HG03039 (cell line): ENCODE measurements around the gene SLC35B3.
"Not testable (repeated sequence)": the region's sequence is repeated elsewhere in the genome, so short reads cannot be mapped to it uniquely, and the experiment has no call there.

Source experiments
- ATAC-seq: cut with Tn5 transposase; IDR thresholded peaks from one replicate; pipeline ENCODE4 v1.9.1; 2021; ENCODE audit warnings: mild to moderate bottlenecking, moderate library complexity; ENCODE audit not compliant: unreplicated experiment

Gene SLC35B3

GRCh38 chr6:8415280-8415679, 20.1 kb downstream of the SLC35B3 start:
- no peak for ATAC-seq

- no peak for ATAC-seq
These were observed 20.5 kb downstream of the SLC35B3 start for GRCh38 chr6:8414844-8415243.

DNA sequence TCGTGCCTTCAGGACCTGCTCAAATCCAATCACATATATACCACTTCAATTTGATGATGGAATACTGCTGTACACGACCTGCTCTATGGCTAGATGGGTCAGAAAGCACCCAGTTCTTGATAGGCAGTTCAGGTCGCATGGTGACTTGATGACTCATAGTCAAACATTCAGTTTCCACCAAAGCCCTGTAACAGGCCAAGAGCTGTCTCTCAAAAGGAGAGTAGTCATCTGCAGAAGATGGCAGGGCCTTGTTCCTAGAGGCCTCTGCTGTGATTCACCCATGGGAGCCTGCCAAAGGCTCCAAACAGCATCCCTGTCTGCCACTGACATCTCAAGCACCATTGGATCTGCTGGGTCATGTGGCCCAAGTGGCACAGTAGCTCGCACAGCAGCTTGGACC, 29.4 kb downstream of the SLC35B3 start:
- ATAC-seq = not testable (repeated sequence)

DNA sequence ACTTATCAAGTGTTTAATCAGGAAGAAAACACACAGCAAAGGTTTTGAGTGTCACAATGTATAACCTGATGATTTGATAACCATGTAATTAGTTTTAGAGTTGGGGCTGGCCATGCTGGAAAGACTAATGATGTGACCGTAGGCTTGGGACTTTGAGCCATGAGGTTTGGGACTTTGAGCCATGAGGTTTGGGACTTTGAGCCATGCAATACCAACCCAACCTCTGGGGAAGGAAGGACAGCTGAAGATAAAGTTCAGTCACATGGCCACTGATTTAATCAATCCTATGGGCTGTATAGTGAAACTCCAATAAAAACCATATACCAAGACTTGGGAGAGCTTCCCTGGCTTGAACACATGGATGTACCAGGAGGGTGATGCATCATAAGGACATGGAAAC, 32.8 kb downstream of the SLC35B3 start:
- ATAC-seq = no peak

- no peak for ATAC-seq
These were observed 34.7 kb downstream of the SLC35B3 start for GRCh38 chr6:8400663-8401062.

DNA sequence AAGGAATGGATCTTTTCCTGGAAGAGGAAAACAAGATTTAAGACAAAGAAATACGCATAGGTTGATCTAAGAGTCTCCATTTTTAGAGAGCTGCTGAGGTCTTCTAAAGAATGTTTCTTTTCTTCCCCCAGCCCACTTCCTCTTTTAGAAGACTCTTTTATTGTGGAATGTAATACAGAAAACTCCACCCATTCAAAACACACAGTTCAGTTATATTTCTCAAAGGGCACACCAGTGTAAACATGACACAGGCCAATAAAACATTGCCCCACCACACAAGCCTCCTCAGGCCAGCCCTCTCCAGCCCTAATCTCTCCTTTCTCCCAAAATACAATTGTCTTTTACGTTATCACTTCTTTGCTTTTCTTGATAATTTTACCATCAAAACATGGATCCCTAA, 42.8 kb downstream of the SLC35B3 start:
- no peak for ATAC-seq

- no peak for ATAC-seq
These were observed 43.4 kb downstream of the SLC35B3 start for GRCh38 chr6:8391934-8392333.

GRCh38 chr6:8389036-8389818, 46.1 kb downstream of the SLC35B3 start:
- no peak for ATAC-seq

DNA sequence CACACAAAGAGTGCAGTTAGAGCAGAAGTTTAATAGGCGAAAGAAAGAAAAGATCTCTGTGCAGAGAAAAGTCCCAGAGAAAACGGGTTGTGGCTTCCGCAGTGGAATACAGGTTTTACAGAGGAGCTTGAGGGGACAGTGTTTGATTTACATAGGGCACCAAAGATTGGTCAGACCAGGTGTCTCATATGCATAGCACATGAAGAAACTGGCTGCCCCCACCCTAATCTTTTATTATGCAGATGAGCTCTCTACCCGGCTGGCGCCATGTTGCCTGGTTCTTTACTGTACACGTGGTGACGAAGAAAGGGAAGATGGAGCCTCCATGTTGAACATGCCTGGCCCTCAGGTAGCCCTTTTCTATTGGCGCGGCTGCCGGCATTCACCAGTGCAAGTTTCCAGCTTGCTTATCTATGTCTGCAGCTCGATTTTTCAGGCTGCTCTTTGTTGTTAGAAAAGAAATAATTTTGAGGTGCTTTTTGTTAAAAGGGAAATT, 47.4 kb downstream of the SLC35B3 start:
- ATAC-seq = no peak

DNA sequence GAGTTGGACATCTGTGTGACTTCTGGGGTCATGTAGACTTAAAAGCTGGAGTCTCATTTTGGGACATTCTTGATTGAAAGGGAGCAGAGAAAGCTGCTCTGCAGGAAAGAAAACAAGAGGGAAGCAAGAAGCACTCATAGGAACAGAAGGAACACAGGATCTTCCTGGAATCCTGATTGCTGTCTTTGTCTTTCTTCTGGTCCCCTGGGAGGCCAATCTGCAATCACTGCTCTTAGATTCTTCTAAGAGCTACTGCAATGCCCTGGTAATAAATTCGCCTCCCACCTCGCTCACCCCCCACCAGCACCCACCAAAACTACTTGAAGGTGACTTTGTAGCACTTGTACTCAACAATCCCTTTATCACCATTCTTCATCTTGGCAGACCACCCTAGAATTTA, 51.8 kb downstream of the SLC35B3 start:
- no peak for ATAC-seq

- no peak for ATAC-seq
These were observed 52.9 kb downstream of the SLC35B3 start for GRCh38 chr6:8382434-8382833.

DNA sequence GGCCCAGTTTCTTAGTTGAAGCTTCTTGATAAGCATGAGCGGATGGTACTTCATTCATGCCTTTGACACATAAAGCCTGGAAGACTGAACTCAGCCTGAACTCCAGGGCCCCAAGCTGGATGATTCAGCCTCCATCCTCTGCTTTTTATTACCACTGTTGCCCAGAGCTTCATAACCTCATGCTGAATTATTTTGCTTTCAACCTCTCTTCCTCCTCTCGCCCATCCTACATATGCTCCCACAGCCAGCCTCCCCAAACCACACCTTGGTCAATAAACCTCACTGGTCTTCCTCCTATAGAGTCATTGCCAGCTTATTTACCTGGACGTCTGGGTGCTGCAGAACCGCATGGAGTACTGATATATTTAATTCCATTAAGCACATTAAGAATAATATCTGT, 59.4 kb downstream of the SLC35B3 start:
- ATAC-seq = no peak
